8988T (cell line): ENCODE measurements around the gene SLC3A2.
A peak's percentile ranks its signal among the peaks of the same experiment; 100 is the strongest.

ENCODE experiments used
- DNase-seq: peaks from one replicate; pipeline ENCODE4 v3.0.0; 2011

Gene SLC3A2

GRCh38 chr11:62912268-62912667 lies 31.6 kb downstream of the SLC3A2 start:
- no peak for DNase-seq

GRCh38 chr11:62914416-62914815 lies 33.7 kb downstream of the SLC3A2 start:
- DNase-seq = no peak

GRCh38 chr11:62917906-62918502 lies 37.3 kb downstream of the SLC3A2 start:
- DNase-seq = no peak

- DNase-seq = no peak
These were observed 37.8 kb downstream of the SLC3A2 start for GRCh38 chr11:62918531-62918930.

GRCh38 chr11:62919476-62919875 lies 38.8 kb downstream of the SLC3A2 start:
- no peak for DNase-seq

GRCh38 chr11:62919898-62920640 lies 39.4 kb downstream of the SLC3A2 start:
- DNase-seq = no peak

- peak; percentile 86 for DNase-seq
These were observed 40.5 kb downstream of the SLC3A2 start, which contains the start of gene CHRM1 for GRCh38 chr11:62921201-62921572. TSS of gene CHRM1 (minus strand) at chr11:62921363. CDS start at chr11:62911100, 10,263 bp downstream.

GRCh38 chr11:62921573-62922188 lies 41.0 kb downstream of the SLC3A2 start:
- DNase-seq = peak; percentile 81

- no peak for DNase-seq
These were observed 41.5 kb downstream of the SLC3A2 start for GRCh38 chr11:62922189-62922589.

GRCh38 chr11:62922653-62923431 lies 42.1 kb downstream of the SLC3A2 start:
- DNase-seq = peak; percentile 54

GRCh38 chr11:62923601-62924411 lies 43.1 kb downstream of the SLC3A2 start:
- DNase-seq = peak; percentile 21

- peak; percentile 36 for DNase-seq
These were observed 44.6 kb downstream of the SLC3A2 start for GRCh38 chr11:62925308-62925707.

GRCh38 chr11:62925745-62926679 lies 45.3 kb downstream of the SLC3A2 start:
- DNase-seq = peak; percentile 23

- DNase-seq = peak; percentile 27
These were observed 46.2 kb downstream of the SLC3A2 start for GRCh38 chr11:62926680-62927455.

GRCh38 chr11:62928011-62928410 lies 47.3 kb downstream of the SLC3A2 start:
- peak; percentile 27 for DNase-seq

- no peak for DNase-seq
These were observed 49.5 kb downstream of the SLC3A2 start for GRCh38 chr11:62930157-62930556.

- no peak for DNase-seq
These were observed 50.0 kb downstream of the SLC3A2 start for GRCh38 chr11:62930666-62931065.

- peak; percentile 22 for DNase-seq
These were observed 51.0 kb downstream of the SLC3A2 start for GRCh38 chr11:62931499-62932278.

GRCh38 chr11:62933285-62933684 lies 52.6 kb downstream of the SLC3A2 start:
- DNase-seq = no peak
